Hematopoietic multipotent progenitor cell treated with erythropoietin and hydrocortisone succinate and interleukin-3 and kit ligand, for 17 days (in vitro differentiated cells): Measurements from ENCODE around the gene HNRNPU.
A peak's percentile ranks its signal among the peaks of the same experiment; 100 is the strongest.

ENCODE experiments used
- DNase-seq: peaks from one replicate; pipeline ENCODE4 v3.0.0-alpha.2; 2015; ENCODE audit warnings: low spot score

The HNRNPU gene

DNA sequence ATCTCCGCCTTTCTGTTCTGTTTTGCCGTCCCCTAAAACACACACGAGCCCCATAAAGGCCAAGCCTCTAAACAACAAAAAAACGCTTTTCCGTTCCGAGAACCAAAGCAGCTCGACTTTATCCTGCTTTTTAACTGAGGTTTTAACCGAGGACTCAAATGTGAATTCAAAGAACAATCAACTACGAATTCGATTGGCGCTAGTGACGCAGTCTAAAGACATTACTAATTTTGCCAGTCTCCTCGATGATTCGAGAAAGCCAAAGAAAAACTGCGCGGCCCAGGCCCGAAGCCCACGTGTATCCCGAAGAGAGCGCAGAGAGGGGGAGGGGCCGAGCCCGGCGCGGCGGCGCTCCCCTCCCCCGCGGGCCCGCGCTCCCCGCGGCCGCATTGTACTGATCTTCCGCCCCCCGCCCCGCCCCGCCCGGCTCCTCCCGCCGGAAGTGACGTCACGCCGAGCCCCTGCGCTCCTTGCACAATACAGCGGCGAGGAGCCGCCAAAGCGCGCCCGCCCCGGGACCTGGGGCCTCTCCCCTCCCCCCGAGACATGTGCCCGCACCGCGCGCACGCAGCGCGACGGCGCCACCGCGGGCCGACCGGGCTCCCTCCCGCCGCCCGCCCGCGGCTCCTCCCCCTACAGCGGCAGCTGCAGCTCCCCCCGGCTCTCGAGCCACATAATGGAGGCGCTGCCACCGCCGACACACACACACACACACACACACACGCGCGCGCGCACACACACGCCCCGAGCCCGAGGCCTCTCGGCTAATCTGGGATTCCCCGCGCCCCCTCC, 1.4 kb downstream of the HNRNPU start:
- DNase-seq, result peak; percentile 90

DNA sequence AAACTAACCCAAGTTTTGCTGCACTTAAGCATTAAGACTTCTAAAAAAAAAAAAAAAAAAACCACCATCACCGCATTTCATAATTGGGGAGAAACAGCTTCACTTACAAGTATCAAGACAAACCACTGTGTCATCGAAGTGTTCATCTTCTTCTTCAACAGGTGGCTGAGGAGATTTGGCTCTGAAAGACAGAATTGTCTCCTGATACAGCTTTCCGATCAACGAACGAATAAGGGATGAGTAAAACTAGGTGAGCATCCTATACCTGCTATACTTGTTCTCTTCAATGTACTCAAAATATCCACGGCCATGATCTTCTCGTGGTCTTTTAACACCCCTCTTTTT, 2.0 kb downstream of the HNRNPU start:
- peak; percentile 71 for DNase-seq

DNA sequence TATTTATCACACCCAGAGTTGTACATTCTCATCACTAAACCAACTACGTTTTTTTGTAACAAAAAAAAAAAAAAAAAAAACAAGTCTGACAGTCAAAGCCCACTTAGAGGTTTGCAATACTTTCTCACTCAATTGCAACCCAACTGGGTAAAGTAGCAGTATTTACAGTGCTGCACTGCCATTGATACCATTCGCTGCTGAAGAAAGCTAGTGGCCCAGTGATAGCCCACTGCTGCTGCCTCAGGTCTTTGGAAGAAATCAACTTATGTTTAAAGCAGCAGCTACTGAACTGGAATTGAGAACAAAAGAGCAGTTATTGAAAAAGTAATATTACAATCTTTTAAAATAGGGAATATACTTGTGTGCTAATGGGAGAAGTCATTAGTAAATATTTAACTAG, 2.7 kb downstream of the HNRNPU start:
- DNase-seq, result peak; percentile 48

DNA sequence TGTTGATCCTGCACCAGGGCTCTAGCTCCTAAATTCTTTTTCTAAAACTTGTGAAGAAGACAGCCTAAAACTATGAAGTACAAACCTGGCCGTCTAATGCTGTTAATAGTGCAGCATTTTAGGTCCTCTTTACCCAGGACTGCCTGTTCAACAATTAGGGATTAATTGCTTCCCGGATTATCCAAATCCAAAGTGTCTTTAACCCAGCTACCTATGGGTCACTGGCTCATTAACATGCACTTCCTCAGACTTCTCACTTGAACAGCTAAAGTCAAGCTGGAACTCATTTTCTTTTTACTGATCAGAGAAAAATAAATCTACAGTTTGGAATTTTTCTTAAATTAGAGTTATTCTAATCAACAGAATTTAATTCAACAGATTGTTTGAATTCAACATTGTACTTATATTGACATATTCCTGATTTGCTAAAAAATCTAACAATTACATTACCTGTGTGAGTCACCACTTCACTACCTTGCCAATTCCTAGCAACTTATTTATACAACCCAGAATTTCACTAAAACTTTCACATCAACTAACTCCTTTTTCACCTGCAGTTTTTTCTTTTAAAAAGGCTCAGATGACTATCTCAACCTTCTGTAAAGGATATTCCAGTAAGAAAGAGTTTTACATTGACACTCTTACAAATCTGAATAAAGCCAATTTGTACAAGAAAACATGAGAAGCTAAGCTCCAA, 3.3 kb downstream of the HNRNPU start:
- DNase-seq, result peak; percentile 31

DNA sequence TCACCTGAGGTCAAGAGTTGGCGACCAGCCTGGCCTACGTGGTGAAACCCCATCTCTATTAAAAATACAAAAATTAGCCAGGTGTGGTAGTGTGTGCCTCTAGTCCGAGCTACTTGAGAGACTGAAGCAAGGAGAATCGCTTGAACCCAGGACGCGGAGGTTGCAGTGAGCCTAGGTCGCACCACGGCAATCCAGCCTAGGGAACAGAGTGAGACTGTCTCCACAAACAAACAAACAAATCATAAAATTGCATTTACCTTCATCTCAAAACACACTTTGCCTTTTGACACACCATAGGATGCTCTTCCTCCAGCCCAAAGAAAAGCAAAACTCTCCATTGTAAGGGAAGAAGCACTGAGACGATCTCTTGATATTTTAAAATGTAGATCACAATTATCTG, 4.3 kb downstream of the HNRNPU start:
- no peak for DNase-seq

DNA sequence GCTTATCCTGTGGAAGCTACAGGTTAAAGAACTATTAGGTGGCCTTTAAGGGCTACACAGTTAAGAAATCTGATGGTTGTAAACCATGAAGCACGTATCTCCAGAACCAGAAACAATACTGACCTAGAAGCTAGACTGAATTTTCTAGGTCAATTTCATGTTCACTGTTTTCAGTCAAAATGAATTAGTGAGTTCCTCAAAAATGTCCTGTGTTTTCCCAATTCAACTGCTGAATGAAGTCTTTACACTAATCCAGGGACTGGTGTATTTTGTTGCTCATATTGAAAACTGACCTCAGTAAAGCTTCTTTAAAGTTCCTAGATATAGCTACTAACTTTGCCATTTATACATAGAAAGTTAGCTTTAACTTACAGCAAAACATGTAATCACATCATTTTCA, 6.0 kb downstream of the HNRNPU start:
- no peak for DNase-seq

DNA sequence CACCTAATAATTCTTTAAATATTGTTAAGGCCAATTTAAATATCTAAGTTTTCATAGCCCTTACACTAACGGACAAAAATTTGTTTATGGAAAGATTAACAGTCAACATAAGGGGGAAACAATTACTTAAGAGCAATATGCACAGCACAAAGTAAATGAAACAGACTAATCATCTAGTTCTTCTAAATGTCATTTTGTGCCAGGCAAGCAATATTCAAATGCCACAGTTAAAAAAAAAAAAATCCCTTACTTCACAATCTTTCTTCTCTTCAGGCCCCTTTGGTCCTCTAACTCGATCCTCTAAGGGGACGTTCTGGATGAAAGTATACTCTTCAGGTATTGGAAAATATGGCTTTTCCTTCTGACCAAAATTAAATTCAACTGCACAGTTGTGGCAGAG, 6.6 kb downstream of the HNRNPU start:
- no peak for DNase-seq

DNA sequence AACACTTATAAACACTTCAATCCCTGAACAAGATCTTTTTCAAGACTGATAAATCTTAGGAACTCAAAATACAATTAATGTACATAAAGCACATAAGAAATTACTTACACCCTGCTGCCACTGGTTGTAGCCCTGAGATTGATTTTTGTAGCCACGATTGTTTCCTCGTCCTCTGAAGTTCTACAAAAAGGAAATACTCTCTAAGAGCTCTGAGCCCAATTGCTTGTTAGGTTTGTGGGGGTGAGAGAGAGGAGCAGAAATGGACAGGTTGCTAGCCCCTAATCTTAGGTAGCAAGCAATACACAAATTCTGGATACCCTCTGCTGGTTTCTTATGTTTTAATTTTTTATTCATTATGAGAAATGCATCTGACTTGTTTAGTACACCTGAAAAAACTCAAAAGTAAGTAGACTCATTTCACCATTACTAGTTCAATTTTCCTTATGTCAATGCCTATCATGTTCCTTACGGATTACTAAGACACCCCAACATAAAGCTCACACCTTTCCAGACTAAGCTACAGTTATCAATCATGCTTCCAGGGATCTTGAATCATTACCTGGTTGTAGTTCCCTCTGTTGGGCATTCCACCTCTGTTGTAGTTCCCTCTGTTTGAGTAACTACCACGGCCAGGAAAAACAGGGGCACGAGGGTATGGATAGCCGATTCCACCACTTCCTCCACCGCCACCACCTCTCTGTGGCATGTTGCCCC, 9.3 kb downstream of the HNRNPU start:
- no peak for DNase-seq

DNA sequence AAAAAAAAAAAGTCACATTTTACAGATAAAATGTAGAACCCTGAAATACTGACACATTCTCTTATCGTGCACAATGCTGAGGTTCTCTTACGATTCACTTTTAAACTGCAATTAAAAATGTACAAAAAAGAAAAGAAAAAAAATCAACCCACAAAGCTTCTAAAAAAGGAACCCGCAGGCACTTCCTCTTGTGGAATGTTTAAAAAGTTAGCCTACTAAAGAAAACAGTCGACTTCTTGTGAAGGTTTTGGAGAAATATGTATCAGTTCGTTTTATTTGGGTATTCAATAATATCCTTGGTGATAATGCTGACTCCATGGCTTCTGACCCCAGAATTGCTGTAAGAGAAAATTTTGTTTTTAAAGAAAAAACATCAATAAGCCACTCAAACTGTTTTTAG, 10.2 kb downstream of the HNRNPU start:
- DNase-seq, result no peak

DNA sequence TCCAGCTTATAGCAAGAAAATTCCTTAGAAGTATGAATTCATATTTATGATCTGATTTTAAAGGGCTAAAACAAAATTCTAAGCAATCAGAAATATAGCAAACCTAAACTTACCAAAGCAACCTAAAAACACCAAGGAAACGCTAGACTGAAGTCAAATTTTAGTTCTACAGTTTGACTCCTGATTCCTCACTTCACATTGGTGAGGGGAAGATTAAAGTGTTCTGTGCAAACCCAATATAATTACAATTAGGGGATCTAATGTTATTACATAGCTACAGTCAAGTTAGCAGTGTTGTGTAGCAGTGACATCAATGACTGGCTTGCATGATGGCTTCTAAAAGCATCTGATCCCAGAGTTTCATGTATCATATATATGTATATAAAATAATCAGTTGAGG, 11.6 kb downstream of the HNRNPU start:
- no peak for DNase-seq

DNA sequence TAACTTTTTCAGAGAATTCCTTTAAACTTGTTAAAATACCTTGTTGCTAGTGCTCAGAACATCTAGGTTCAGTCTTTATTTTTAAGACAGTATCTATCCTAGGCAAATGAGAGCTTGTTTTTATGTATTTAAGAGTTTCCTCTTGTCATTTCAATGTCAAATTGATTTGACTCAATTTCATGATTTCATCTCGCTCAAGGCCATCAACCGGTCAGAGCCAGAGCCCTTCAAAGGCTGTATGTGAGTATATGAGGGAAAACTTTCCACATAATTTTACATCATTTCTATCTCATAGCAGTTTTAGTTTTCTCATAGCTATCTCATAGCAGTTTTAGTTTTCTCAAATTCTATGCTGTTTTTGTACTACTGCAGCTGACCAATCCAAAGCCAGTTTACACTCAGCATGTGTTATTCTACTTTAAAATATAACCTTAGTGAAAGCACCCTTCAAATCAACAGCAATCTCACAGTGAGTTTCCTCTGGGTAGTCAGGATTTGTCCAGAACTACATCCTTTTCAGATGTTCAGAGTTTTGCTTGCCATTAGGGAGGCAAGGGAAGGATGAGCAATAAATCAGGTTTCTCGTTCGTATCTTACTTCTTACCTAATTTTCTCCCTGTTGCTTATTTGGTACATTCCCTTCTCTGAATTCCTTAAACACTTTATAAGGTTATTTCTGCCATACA, 12.7 kb downstream of the HNRNPU start:
- no peak for DNase-seq

DNA sequence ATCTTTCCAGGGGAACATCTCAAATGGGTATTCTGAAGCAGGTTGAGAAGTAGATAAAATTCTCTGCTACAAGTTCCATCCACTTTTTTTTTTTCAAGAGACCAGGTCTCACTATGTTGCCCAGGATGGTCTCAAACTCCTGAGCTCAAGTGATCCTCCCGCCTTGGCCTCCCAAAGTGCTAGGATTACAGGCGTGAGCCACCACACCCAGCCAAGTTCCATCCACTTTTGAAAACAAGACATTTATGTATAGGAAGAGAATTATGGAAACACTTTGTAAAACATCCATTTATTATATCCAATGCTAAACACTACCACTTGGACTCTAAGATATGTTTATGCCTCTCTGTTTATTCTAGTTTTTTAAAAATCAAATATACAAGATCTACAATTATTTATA, 13.4 kb downstream of the HNRNPU start:
- no peak for DNase-seq

DNA sequence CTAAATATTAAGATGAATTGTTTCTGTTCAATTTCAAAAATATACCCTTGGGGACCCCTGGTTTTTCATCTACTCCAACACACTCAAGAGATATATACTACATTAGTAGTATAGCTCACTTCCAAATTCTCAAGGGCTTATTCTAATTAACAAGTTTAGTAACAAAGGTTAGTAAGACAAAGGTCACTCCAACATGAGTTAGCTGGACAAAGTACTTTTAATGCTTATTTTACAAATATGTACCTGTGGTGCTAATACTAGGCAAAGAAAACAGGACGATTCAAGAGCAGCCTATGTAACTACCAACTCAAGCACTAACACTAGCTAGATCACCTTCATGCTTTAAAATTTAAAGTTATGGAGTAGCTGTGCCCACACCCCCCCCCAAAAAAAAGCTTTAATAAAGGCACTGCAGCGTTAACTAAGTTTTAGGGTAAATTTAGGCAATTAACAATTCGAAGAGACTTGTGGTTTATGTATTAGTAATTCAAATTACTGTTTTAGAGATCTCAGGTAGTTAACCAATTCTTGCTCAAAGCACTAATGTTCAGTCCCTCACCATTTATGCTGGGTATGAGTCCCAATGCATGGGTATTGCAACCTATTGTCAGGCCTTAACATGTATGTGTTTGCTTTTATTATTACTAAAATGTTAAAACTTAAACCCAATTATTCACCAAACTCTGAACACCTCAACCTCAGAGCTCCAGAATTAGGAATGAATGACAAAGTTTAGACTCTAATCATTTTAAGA, 14.1 kb downstream of the HNRNPU start:
- no peak for DNase-seq

DNA sequence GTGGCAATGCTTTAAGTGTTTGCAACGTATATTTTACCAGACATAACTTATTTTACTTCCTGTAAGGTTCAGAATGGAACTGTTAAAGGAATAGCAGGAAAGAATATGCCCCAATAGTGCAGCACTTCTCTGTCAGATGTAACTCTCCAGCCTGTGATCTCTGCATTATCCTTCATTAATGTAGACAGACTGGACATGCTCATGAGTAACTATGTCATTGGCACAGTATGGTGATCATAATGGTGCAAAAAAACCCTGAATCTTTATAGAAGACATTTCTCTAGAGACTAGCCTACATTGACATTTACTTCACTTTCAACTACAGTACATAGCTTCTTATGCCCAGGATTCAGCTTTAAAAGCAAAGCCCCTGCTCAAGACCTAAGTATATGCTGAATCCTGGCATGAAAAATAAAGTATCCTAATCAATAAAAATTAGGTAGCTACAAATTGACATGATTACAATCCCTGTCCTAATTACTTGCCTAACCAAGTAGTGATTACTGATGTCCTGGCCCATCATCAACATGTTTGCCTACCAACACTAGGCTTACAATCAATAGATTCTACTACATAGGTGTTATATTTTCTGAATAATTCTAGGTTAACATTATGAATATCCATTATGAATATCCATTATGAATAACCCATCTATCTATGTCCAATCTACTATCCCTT, 15.0 kb downstream of the HNRNPU start:
- DNase-seq, result no peak

DNA sequence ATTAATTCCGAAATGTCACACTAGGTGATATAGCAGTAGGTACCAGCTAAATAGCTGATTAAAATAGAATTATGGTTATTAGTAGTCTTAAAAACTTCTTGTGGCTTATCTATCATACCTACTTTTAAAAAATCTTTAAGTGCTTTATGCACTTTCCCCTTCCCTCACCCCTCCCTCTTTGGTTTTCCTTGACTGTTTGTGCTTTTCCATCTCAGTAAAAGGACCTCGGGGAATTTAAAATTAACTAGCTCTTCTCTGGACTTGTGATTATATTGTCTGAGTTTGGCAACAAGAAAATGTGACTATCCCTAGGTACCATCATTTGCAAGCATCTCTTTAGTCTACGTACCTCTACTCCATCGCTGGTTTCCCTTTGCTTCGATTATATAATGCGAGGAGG, 17.7 kb downstream of the HNRNPU start:
- no peak for DNase-seq

DNA sequence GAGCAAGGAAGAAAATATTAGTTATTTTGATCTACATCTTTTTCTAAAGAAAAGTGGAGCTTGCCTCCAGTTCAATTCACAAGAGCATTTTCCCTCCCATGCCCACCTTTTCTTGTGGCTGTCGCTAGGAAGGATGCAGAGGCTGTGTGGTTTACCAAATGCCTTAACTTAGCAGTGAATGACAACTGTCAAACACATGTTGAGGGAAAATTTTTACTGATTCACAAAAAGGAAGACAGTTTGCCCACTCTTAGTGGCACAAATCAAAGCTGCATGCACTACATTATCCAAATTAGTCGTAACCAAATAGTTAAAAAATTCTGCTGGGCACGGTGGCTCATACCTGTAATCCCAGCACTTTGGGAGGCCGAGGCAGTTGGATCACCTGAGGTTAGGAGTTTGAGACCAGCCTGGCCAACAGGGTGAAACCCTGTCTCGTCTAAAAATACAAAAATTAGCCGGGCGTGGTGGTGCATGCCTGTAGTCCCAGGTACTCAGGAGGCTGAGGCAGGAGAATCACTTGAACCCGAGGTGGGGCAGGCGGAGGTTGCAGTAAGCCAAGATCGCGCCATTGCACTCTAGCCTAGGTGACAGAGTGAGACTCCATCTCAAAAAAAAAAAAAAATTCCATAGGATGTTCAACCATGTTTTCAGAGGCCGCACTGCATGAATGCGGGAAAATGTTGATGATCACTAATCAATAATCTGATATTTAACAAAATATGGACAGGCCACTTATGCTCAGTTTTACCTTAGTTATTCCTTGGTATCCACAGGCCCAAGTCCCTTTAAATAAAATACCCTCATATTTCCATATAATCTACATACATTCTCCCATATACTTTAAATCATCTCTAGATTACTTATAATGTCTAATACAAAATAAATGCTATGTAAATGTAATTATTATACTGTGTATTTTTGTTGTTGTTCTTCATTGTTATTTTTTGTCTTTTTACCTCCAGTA, 19.9 kb downstream of the HNRNPU start:
- no peak for DNase-seq

DNA sequence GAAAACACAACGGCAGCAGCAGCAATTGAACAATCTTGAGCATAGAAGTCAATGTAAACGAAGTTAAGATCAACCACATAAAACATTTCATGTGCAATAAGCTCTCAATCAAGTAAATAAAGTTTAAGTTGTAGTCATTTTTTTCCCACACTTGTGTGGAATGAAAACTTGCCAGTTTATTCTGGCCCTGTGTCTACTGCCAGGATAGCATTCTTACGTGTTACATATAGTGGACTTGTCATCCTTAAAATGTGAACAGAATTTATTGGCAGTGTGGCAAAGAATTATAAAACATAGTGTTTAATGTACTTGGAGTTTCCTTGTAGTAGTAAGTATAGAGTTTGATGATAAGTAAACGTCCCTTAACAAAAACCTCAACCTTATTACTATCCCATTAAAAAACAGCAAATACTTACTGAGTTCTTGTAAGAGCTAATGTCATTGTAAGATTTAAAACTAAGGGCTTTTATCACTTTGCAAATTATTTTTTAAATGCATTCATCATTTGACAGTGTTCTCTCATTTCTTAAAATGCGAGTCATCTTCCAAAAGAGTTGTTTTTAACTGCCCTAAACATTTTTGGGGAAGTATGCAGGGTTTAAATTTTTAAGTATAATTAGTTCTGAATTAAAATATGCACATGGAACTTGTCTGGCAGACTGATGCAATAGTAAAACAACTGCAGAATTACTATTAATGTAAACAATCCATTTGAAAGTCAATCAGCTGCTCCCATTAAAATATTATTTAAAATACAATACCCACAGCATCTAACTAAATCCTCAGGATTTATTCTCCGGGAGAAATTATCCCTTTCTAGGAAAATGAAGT, 21.0 kb downstream of the HNRNPU start:
- DNase-seq, result no peak

DNA sequence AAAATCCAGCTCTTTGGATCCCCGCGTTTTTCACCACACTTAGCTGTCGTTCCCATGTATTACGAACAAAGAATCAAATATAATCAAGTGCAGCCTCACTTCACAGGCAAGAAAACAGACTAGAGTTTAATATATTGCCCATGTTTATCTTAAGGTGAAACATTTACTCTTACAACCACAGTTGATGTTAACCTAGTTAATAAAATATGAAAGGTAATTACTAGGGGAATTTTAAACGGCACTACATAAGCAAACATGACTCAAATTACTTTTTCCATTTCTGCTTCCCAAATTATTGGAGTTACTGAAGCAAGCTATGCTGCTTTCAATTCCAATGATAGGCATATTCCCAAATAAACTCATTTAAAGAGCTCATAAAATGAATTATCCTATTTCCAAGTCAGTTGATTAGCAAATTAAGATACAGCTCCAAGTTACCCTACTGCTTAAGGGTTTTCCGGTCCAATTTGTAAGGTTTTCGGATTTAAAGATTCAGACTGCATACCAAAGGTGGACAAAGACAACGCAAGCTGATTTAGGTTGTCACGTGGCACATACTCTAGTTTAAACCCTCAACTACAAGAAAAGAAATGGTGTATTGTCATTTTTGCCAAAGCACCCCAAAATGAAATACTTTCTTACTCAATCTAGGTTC, 22.9 kb downstream of the HNRNPU start:
- no peak for DNase-seq
